GM18909 (cell line): ENCODE data around the gene HMGB1.

ENCODE experiments used
- ATAC-seq: cut with Tn5 transposase; IDR thresholded peaks from one replicate; pipeline ENCODE4 v1.9.1; 2021; ENCODE audit warnings: mild to moderate bottlenecking; ENCODE audit not compliant: unreplicated experiment, poor library complexity

HMGB1 gene

DNA sequence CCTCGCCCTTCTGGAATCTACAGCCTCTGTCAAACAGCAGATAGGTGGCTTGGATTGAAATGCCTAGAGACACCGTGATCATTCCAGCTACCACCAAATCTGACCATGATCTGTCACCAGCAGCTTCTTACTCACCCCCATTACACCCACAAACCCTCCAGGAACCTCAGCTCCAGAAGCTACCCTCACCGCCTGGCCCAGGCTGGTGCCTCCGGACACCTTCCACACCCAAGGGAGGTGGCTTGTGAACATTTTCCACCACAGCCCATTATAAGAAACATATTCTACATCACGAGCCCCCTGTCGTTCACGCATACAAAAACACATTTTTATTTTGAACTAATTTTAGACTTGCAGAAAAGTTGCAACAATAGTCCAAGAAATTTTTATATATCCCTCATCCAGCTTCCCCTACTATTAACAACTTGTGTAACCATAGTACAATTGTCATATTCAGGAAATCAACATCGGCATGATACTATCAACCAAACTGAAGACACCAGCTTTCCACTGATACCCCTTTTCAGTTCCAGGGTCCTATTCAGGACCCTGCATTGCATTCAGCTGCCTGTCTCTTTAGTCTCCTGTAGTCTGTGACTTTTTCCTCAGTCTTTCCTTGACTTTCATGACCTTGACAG, 58.8 kb downstream of the HMGB1 start:
- no peak for ATAC-seq
